K562 (cell line): ENCODE results near the gene SMG1. TPM values are rescaled to one million over a fixed set of nuclear protein-coding genes. Genes with fewer than 3 reads are reported as not detected.

Experiments used
- ILK ChIP-seq: fragments of 450-650 bp; IDR thresholded peaks from 2 replicates; pipeline ENCODE4 v1.6.1; 2016; ENCODE audit warnings: missing genetic modification characterization, low read depth, mild to moderate bottlenecking, missing compliant biosample characterization, moderate library complexity, borderline replicate concordance
- JUND ChIP-seq, 2 experiments: IDR thresholded peaks; 2 replicates in 1 of 2; 3 replicates in 1 of 2; pipeline ENCODE4 v1.6.1; 2011; ENCODE audit warnings: borderline replicate concordance in 2 of 2, low read depth in 2 of 2, low read length in 2 of 2, improper control_type of control experiment in 1 of 2, missing biosample characterization in 1 of 2, missing genetic modification characterization in 1 of 2, missing genetic modification reagents in 1 of 2
- KLF10 ChIP-seq: fragments of 250-450 bp; sonication (Bioruptor Pico); IDR thresholded peaks from 2 replicates; pipeline ENCODE4 v1.6.1; 2021; ENCODE audit warnings: matching md5 sums
- SMAD1 ChIP-seq: fragments of 150-350 bp; IDR thresholded peaks from 2 replicates; pipeline ENCODE4 v1.6.1; 2014; ENCODE audit warnings: low read length, low read depth; ENCODE audit not compliant: partially characterized antibody
- TAL1 ChIP-seq: fragments of 450-650 bp; IDR thresholded peaks from 2 replicates; pipeline ENCODE4 v1.6.1; 2016; ENCODE audit warnings: mild to moderate bottlenecking
- TCF7L2 ChIP-seq: fragments of 150-350 bp; IDR thresholded peaks from 2 replicates; pipeline ENCODE4 v1.6.1; 2016; ENCODE audit warnings: low read depth, mild to moderate bottlenecking, low read length, moderate library complexity
- ZNF174 ChIP-seq: fragments of 250-450 bp; sonication (Bioruptor Pico); IDR thresholded peaks from 2 replicates; pipeline ENCODE4 v1.4.0; 2020; ENCODE audit warnings: mild to moderate bottlenecking
- polyA plus RNA-seq, 8 experiments: library from polyadenylated mRNA; depleted of rRNA in 4 of 8; stranded (reverse) in 5 of 8; unstranded in 3 of 8; fragments of >200 nt; fragmentation: Nextera tagmentation in 2 of 8; fragmentation: Illumina TruSeq in 1 of 8; extraction: Ambion mirVana in 2 of 8; extraction: Trizol in 1 of 8; gene quantifications; 2 replicates each; pipeline versions ENCODE4 v1.2.1 to v1.2.3, GENCODE V29; 2011 to 2014; ENCODE audit warnings: inconsistent platforms in 1 of 8, missing spikeins in 1 of 8
- total RNA-seq, 7 experiments: library from RNA; depleted of rRNA in 6 of 7; stranded (reverse); fragments of >200 nt in 6 of 7; fragmentation: Illumina TruSeq in 2 of 7; extraction: Trizol in 2 of 7; gene quantifications; 2 replicates each; pipeline versions ENCODE4 v1.2.1 to v1.2.3, GENCODE V29; 2011 to 2021; ENCODE audit warnings: low replicate concordance in 1 of 7
- TF ChIP-seq, protein P1 (sequence below): fragments of 250-450 bp; sonication (Bioruptor Pico); IDR thresholded peaks from 2 replicates; pipeline ENCODE4 v1.4.0; 2020
- TF ChIP-seq, protein P2 (sequence below): fragments of 150-350 bp; conservative IDR thresholded peaks from 2 replicates; pipeline ENCODE4 v1.6.1; 2014; ENCODE audit warnings: low read length
- TF ChIP-seq, protein P3 (sequence below): sonication (generic); formaldehyde crosslinking; IDR thresholded peaks from 2 replicates; pipeline ENCODE4 v1.8.0; 2022; ENCODE audit warnings: mild to moderate bottlenecking, missing genetic modification reagents

The SMG1 gene
- total and polyA plus RNA-seq, 9 of the 15 experiments (the other 6 are each of a cell fraction or from before 2014, with no cell fraction given), result 3.4 to 54.8 (median 32.0) TPM

DNA sequence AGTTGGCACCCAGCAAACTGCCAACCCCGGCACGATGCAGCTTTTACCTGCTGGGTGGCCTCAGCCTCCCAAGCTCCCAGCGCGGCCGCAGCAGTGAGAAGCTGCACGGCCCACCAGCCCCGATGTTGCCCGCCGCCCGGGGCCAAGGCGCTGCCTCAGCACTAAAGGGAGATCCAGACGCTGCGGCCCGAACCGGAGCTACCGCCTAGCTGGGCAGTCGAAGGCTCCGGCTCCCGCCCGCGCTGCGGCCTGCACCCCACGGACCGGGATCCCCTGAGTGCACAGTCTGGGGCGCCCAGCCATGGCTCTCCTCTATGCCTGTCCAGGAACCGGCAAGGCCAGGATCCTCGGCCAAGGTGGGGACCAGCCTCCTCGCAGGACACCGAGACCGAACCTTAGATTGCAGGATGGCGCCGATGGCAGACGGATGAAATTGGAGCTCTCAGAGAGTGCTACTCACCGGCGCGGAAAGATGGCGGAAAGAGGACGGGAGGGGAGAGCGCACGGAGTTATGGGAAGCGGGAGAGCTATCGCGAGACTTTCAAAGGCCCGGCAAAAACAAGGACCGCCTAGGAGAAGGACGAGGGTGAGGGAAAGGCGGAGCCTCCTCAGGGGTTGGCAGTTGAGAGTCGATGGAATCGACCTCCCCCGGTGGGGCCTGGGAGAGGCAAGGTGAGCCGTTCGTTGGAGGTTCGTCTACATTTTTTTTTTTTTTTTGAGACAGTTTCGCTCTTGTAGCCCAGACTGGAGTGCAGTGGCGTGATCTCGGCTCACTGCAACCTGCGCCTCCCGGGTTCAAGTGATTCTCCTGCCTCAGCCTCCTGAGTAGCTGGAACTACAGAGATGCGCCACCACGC is 136.1 kb downstream of the SMG1 start, which contains the start of gene RPS15A (continued):
- TF ChIP-seq, protein P1, sequence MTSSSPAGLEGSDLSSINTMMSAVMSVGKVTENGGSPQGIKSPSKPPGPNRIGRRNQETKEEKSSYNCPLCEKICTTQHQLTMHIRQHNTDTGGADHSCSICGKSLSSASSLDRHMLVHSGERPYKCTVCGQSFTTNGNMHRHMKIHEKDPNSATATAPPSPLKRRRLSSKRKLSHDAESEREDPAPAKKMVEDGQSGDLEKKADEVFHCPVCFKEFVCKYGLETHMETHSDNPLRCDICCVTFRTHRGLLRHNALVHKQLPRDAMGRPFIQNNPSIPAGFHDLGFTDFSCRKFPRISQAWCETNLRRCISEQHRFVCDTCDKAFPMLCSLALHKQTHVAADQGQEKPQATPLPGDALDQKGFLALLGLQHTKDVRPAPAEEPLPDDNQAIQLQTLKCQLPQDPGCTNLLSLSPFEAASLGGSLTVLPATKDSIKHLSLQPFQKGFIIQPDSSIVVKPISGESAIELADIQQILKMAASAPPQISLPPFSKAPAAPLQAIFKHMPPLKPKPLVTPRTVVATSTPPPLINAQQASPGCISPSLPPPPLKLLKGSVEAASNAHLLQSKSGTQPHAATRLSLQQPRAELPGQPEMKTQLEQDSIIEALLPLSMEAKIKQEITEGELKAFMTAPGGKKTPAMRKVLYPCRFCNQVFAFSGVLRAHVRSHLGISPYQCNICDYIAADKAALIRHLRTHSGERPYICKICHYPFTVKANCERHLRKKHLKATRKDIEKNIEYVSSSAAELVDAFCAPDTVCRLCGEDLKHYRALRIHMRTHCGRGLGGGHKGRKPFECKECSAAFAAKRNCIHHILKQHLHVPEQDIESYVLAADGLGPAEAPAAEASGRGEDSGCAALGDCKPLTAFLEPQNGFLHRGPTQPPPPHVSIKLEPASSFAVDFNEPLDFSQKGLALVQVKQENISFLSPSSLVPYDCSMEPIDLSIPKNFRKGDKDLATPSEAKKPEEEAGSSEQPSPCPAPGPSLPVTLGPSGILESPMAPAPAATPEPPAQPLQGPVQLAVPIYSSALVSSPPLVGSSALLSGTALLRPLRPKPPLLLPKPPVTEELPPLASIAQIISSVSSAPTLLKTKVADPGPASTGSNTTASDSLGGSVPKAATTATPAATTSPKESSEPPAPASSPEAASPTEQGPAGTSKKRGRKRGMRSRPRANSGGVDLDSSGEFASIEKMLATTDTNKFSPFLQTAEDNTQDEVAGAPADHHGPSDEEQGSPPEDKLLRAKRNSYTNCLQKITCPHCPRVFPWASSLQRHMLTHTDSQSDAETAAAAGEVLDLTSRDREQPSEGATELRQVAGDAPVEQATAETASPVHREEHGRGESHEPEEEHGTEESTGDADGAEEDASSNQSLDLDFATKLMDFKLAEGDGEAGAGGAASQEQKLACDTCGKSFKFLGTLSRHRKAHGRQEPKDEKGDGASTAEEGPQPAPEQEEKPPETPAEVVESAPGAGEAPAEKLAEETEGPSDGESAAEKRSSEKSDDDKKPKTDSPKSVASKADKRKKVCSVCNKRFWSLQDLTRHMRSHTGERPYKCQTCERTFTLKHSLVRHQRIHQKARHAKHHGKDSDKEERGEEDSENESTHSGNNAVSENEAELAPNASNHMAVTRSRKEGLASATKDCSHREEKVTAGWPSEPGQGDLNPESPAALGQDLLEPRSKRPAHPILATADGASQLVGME (CRISPR knock-in tag), result 0 out of 2 replicates have a peak, but pooled peaks have one; percentile 68
- TF ChIP-seq KLF10 (no peak), TCF7L2 (peak; percentile 22; the same call in 1 of the 2 replicates), SMAD1 (peak; percentile 77), ZNF174 (CRISPR knock-in tag) (no peak), JUND (IDR thresholded peaks at IDR 0.05; ENCODE audit: borderline replicate concordance, low read depth, low read length) (peak; percentile 19; the same call in 1 of the 2 replicates), JUND (tag; IDR thresholded peaks at IDR 0.05; ENCODE audit: borderline replicate concordance, low read depth, low read length) (no peak; the same call in 2 of the 3 replicates), TAL1 (no peak), ILK (tag) (no peak)
- TF ChIP-seq, protein P2, sequence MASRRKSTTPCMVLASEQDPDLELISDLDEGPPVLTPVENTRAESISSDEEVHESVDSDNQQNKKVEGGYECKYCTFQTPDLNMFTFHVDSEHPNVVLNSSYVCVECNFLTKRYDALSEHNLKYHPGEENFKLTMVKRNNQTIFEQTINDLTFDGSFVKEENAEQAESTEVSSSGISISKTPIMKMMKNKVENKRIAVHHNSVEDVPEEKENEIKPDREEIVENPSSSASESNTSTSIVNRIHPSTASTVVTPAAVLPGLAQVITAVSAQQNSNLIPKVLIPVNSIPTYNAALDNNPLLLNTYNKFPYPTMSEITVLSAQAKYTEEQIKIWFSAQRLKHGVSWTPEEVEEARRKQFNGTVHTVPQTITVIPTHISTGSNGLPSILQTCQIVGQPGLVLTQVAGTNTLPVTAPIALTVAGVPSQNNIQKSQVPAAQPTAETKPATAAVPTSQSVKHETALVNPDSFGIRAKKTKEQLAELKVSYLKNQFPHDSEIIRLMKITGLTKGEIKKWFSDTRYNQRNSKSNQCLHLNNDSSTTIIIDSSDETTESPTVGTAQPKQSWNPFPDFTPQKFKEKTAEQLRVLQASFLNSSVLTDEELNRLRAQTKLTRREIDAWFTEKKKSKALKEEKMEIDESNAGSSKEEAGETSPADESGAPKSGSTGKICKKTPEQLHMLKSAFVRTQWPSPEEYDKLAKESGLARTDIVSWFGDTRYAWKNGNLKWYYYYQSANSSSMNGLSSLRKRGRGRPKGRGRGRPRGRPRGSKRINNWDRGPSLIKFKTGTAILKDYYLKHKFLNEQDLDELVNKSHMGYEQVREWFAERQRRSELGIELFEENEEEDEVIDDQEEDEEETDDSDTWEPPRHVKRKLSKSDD, result peak; percentile 52; the same call in 1 of the 2 replicates
- TF ChIP-seq, protein P3, sequence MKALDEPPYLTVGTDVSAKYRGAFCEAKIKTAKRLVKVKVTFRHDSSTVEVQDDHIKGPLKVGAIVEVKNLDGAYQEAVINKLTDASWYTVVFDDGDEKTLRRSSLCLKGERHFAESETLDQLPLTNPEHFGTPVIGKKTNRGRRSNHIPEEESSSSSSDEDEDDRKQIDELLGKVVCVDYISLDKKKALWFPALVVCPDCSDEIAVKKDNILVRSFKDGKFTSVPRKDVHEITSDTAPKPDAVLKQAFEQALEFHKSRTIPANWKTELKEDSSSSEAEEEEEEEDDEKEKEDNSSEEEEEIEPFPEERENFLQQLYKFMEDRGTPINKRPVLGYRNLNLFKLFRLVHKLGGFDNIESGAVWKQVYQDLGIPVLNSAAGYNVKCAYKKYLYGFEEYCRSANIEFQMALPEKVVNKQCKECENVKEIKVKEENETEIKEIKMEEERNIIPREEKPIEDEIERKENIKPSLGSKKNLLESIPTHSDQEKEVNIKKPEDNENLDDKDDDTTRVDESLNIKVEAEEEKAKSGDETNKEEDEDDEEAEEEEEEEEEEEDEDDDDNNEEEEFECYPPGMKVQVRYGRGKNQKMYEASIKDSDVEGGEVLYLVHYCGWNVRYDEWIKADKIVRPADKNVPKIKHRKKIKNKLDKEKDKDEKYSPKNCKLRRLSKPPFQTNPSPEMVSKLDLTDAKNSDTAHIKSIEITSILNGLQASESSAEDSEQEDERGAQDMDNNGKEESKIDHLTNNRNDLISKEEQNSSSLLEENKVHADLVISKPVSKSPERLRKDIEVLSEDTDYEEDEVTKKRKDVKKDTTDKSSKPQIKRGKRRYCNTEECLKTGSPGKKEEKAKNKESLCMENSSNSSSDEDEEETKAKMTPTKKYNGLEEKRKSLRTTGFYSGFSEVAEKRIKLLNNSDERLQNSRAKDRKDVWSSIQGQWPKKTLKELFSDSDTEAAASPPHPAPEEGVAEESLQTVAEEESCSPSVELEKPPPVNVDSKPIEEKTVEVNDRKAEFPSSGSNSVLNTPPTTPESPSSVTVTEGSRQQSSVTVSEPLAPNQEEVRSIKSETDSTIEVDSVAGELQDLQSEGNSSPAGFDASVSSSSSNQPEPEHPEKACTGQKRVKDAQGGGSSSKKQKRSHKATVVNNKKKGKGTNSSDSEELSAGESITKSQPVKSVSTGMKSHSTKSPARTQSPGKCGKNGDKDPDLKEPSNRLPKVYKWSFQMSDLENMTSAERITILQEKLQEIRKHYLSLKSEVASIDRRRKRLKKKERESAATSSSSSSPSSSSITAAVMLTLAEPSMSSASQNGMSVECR (CRISPR knock-in tag), result peak; percentile 82
